Head of caudate nucleus (tissue), 42 donors: Measurements from ENCODE around the gene DPYSL3.

ENCODE experiments used
- DNase-seq, 42 donors: peaks; one replicate each; pipeline versions ENCODE4 v3.0.0 to v3.0.0-alpha.2; 2020 to 2021; ENCODE audit warnings: mixed read lengths in 7 of 42
- intact Hi-C: fragments of 100-400 bp; cut with DNase I; formaldehyde crosslinking; loops from one replicate; pipeline ENCODE4 v1.15.0; 2022

DPYSL3 gene

GRCh38 chr5:147417135-147417813 is 92.6 kb downstream of the DPYSL3 start:
- peak in 5 of 42 donors; percentile 8 to 67 (median 46) for DNase-seq
- intact Hi-C loops, result no loop called here

GRCh38 chr5:147415651-147416050 is 94.2 kb downstream of the DPYSL3 start:
- intact Hi-C loops, result no loop called here
- no peak for DNase-seq

- intact Hi-C loops, result no loop called here
- DNase-seq, result no peak
Measured at GRCh38 chr5:147413266-147413665, 96.6 kb downstream of the DPYSL3 start.

GRCh38 chr5:147412561-147412960 is 97.3 kb downstream of the DPYSL3 start:
- intact Hi-C loops, result no loop called here
- no peak for DNase-seq

GRCh38 chr5:147411359-147412319 is 98.2 kb downstream of the DPYSL3 start:
- intact Hi-C loops, result no loop called here
- no peak for DNase-seq

- DNase-seq, result peak in 1 of 42 donors; percentile 10
- intact Hi-C loops, result no loop called here
Measured at GRCh38 chr5:147410496-147411358, 99.1 kb downstream of the DPYSL3 start.

- intact Hi-C loops, result no loop called here
- no peak for DNase-seq
Measured at GRCh38 chr5:147408980-147409379, 100.9 kb downstream of the DPYSL3 start.

GRCh38 chr5:147407094-147407681 is 102.7 kb downstream of the DPYSL3 start:
- intact Hi-C loops, result no loop called here
- DNase-seq, result no peak

GRCh38 chr5:147406636-147407035 is 103.2 kb downstream of the DPYSL3 start:
- no peak for DNase-seq
- intact Hi-C loops, result no loop called here

GRCh38 chr5:147404706-147405105 is 105.2 kb downstream of the DPYSL3 start:
- intact Hi-C loops, result no loop called here

GRCh38 chr5:147403651-147404640 is 105.9 kb downstream of the DPYSL3 start:
- peak in 8 of 42 donors; percentile 18 to 72 (median 42) for DNase-seq
- intact Hi-C loops, result no loop called here

More at GRCh38 chr5:147404706-147405105, 105.2 kb downstream of the DPYSL3 start:
- no peak for DNase-seq

GRCh38 chr5:147400881-147401280 is 109.0 kb downstream of the DPYSL3 start:
- intact Hi-C loops, result no loop called here
- no peak for DNase-seq

GRCh38 chr5:147400126-147400809 is 109.6 kb downstream of the DPYSL3 start:
- intact Hi-C loops, result no loop called here
- no peak for DNase-seq

- intact Hi-C loops, result no loop called here
- no peak for DNase-seq
Measured at GRCh38 chr5:147398860-147399259, 111.0 kb downstream of the DPYSL3 start.

GRCh38 chr5:147397616-147398015 is 112.3 kb downstream of the DPYSL3 start:
- intact Hi-C loops, result no loop called here
- DNase-seq, result no peak

- no peak for DNase-seq
- intact Hi-C loops, result no loop called here
Measured at GRCh38 chr5:147396070-147396823, 113.6 kb downstream of the DPYSL3 start.
